ENCODE measurements around the gene CASZ1. TPM values are rescaled to one million over a fixed set of nuclear protein-coding genes. Genes with fewer than 3 reads are reported as not detected.
A peak's percentile ranks its signal among the peaks of the same experiment; 100 is the strongest.

Gene CASZ1
- total RNA-seq, 2 donors from 2014 or later, result 90.9 to 96.9 TPM

DNA sequence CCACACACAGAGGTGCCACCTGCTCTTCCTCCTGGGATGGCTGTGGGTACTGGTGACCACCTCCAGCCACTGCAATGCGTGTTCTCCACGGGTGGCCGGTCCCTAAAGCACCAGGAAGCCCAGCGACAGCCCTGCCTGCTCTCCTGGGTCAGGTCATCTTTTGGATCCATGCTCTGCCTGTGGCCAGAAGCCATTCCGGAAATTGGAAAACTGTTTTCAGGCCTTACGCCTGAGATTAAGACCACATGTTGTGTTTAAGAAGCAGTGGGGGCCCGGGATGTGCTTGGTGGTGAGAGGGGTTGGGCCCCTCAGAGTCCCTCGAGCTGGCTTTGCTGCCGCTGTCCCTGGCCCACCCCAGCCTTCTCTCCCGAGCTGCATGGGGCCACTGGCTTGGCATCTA is 170.9 kb downstream of the CASZ1 start:
- TF ChIP-seq, protein P1, sequence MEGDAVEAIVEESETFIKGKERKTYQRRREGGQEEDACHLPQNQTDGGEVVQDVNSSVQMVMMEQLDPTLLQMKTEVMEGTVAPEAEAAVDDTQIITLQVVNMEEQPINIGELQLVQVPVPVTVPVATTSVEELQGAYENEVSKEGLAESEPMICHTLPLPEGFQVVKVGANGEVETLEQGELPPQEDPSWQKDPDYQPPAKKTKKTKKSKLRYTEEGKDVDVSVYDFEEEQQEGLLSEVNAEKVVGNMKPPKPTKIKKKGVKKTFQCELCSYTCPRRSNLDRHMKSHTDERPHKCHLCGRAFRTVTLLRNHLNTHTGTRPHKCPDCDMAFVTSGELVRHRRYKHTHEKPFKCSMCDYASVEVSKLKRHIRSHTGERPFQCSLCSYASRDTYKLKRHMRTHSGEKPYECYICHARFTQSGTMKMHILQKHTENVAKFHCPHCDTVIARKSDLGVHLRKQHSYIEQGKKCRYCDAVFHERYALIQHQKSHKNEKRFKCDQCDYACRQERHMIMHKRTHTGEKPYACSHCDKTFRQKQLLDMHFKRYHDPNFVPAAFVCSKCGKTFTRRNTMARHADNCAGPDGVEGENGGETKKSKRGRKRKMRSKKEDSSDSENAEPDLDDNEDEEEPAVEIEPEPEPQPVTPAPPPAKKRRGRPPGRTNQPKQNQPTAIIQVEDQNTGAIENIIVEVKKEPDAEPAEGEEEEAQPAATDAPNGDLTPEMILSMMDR (IDR thresholded peaks at IDR 0.05), result no peak
- no peak for TF ChIP-seq POLR2A (IDR thresholded peaks at IDR 0.05)
- no peak for TF ChIP-seq POLR2AphosphoS5 (IDR thresholded peaks at IDR 0.05)
- Histone ChIP-seq H3K9me3 (no peaks in the 10 kb centered on the region), H3K4me3 (no peak overlapping the region), H3K27me3 (replicated peaks; ENCODE audit: insufficient read depth) (no peaks in the 10 kb centered on the region), H3K27ac (peak overlapping the region; percentile 49 to 65), H3K36me3 (no peaks in the 10 kb centered on the region), H3K4me1 (replicated peaks) (peaks cover 9% of the 10 kb centered on the region)
- intact Hi-C loops (cut with DNase I), result no loop called here
- 51% methylated on average over 10 of the region's 10 CpGs for WGBS
- DNase-seq (ENCODE audit: low spot score), result no peak

DNA sequence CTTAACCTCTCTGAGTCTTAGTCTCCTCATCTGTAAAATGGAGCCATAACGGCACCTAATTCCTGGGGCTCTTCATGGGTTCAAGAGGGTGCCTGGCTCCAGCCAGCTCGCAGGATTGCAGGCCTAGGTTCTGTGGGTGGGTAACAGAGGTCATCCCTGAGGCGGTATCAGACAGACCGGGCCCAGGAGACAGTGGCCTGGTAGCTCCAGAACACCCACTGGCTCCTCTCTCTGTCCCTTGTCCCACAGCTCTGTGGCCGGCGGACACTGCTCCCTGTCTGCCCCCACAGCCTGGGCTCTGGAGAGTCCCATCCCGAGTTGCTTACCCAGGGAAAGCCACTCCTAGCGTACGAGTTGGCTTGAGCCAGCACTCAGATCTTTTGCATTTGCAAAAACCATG is 171.4 kb downstream of the CASZ1 start:
- TF ChIP-seq POLR2A (IDR thresholded peaks at IDR 0.05) (no peak), POLR2AphosphoS5 (IDR thresholded peaks at IDR 0.05) (no peak)
- TF ChIP-seq, protein P1 (IDR thresholded peaks at IDR 0.05), result no peak
- no peak overlapping the region for H3K4me3 ChIP-seq
- peak overlapping the region; percentile 49 to 65 for H3K27ac ChIP-seq
- H3K36me3 ChIP-seq, result no peaks in the 10 kb centered on the region
- WGBS, result 87% methylated on average over 9 of the region's 9 CpGs
- H3K9me3 ChIP-seq, result no peaks in the 10 kb centered on the region
- intact Hi-C loops (cut with DNase I), result no loop called here
- DNase-seq (ENCODE audit: low spot score), result no peak
- H3K27me3 ChIP-seq (replicated peaks; ENCODE audit: insufficient read depth), result no peaks in the 10 kb centered on the region
- peaks cover 9% of the 10 kb centered on the region for H3K4me1 ChIP-seq (replicated peaks)

DNA sequence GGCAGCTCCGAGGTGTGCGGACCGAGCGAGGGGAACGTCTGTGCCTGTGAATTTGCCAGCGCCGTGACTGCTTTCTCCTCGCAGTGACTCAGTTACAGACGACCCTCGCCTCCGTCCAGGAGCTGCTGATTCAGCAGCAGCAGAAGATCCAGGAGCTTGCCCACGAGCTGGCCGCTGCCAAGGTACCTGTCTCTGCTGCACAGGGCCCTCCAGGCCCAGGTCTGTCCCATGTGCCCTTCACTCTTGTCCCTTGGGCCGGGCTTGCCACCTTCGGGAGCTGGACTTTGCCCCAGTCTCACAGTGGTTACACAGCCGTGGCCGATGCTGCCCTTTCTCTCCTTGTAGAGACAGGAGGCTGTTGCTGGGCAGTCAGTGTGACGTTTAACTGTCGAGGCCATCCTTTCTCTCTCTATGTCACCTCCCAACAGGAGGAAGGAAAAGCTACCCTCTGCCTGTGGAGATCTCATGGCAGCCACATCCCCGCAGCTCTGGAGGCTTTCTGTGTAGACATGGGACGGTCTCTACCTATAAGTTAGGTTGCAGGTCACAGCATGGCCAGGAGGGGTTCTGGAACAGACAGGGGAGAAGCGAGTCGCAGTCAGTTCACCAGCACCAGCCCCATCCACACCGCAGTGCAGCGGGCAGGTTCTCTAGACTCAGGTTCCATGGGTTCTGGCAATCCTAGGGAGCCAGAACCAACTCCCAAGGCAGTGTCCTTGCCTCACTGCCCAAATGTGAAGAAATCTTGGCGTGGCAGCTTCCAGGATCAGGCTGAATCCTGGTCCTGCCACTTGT is 172.0 kb downstream of the CASZ1 start:
- H3K36me3 ChIP-seq, result no peaks in the 10 kb centered on the region
- no peak overlapping the region for H3K4me3 ChIP-seq
- H3K27ac ChIP-seq, result peak overlapping the region; percentile 49 to 65
- intact Hi-C loops (cut with DNase I), result loop anchor here (5.0 kb wide), 1 partner anchor 87 kb away; no protein-coding TSS in a partner anchor
- H3K27me3 ChIP-seq (replicated peaks; ENCODE audit: insufficient read depth), result no peaks in the 10 kb centered on the region
- peaks cover 9% of the 10 kb centered on the region for H3K4me1 ChIP-seq (replicated peaks)
- 91% methylated on average over 26 of the region's 26 CpGs for WGBS
- no peak for TF ChIP-seq POLR2A (IDR thresholded peaks at IDR 0.05)
- no peak for TF ChIP-seq POLR2AphosphoS5 (IDR thresholded peaks at IDR 0.05)
- TF ChIP-seq, protein P1 (IDR thresholded peaks at IDR 0.05), result no peak
- no peaks in the 10 kb centered on the region for H3K9me3 ChIP-seq
- no peak for DNase-seq (ENCODE audit: low spot score)

DNA sequence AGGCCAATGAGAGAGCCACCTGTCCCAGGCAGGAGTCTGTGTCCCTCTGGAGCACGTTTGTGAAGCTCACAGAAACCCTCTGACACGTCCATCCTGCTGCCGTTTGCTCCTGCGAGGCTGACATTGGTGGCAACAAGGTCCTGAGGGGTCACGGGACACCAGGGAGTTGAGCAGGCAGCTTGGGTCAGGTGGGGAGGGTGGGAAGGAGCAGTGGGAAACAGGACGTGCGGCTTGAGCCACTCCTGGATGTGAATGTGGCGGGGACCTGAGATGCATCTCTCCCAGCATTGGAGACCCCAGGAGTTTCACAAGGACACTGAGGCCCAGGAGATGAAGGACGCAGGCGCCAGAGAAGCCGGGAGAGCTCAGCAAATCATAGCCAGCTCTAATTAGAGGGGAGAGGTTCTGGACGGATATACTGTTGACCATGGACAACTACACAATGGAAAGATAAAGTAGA is 172.7 kb downstream of the CASZ1 start:
- Histone ChIP-seq H3K36me3 (no peaks in the 10 kb centered on the region), H3K4me1 (replicated peaks) (peaks cover 3% of the 10 kb centered on the region), H3K9me3 (no peaks in the 10 kb centered on the region), H3K27ac (peak overlapping the region; percentile 49 to 65), H3K27me3 (replicated peaks; ENCODE audit: insufficient read depth) (no peaks in the 10 kb centered on the region), H3K4me3 (no peak overlapping the region)
- no peak for DNase-seq (ENCODE audit: low spot score)
- no peak for TF ChIP-seq POLR2AphosphoS5 (IDR thresholded peaks at IDR 0.05)
- no peak for TF ChIP-seq POLR2A (IDR thresholded peaks at IDR 0.05)
- TF ChIP-seq, protein P1 (IDR thresholded peaks at IDR 0.05), result no peak
- intact Hi-C loops (cut with DNase I), result loop anchor here (5.0 kb wide), 1 partner anchor 86 kb away; no protein-coding TSS in a partner anchor
- WGBS, result 86% methylated on average over 12 of the region's 12 CpGs
